Right lobe of liver (tissue), 4 donors: ENCODE results near the gene DENND4C.

Experiments
- POLR2A ChIP-seq: fragments of 450-650 bp; IDR thresholded peaks from one replicate; pipeline ENCODE4 v1.6.1; 2017; ENCODE audit warnings: antibody characterized with exemption, mild to moderate bottlenecking
- TF ChIP-seq, protein P1 (sequence below), 4 donors: fragments of 200-600 bp in 3 of 4; fragments of 450-650 bp in 1 of 4; IDR thresholded peaks; one replicate each; pipeline versions ENCODE4 v1.5.1 to v1.8.0; 2016 to 2022; ENCODE audit warnings: antibody characterized with exemption in 4 of 4, mild to moderate bottlenecking in 2 of 4
- donor health status: DM: no; HTN: no; CAD: no.
- donor health status: DM: no; HTN: no; CAD: no.
- donor health status: DM: no; HTN: yes; CAD: no.

GRCh38 chr9:19209188-19209587 lies 21.3 kb upstream of the DENND4C start:
- TF ChIP-seq, protein P1, sequence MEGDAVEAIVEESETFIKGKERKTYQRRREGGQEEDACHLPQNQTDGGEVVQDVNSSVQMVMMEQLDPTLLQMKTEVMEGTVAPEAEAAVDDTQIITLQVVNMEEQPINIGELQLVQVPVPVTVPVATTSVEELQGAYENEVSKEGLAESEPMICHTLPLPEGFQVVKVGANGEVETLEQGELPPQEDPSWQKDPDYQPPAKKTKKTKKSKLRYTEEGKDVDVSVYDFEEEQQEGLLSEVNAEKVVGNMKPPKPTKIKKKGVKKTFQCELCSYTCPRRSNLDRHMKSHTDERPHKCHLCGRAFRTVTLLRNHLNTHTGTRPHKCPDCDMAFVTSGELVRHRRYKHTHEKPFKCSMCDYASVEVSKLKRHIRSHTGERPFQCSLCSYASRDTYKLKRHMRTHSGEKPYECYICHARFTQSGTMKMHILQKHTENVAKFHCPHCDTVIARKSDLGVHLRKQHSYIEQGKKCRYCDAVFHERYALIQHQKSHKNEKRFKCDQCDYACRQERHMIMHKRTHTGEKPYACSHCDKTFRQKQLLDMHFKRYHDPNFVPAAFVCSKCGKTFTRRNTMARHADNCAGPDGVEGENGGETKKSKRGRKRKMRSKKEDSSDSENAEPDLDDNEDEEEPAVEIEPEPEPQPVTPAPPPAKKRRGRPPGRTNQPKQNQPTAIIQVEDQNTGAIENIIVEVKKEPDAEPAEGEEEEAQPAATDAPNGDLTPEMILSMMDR (IDR thresholded peaks at IDR 0.05), result no peak
- TF ChIP-seq POLR2A, result no peak
